HepG2 (cell line): ENCODE data around the gene CFAP99. TPM values are rescaled to one million over a fixed set of nuclear protein-coding genes. Genes with fewer than 3 reads are reported as not detected.

Experiments
- ATAC-seq: fragments of 200-7000 bp; cut with Tn5 transposase; 3 replicates; pipeline ENCODE4 v1.9.1; 2020; ENCODE audit warnings: mild to moderate bottlenecking, moderate library complexity
- BruUV-seq: library from RNA; stranded (reverse); fragments of 400-500 nt; replicated peaks from 2 replicates; lab custom pipeline; 2021; lab: Mats Ljungman, UMichigan
- CTCF ChIA-PET: fragments of 300-600 bp; formaldehyde crosslinking; extraction: SDS; loops from one replicate; lab custom pipeline; 2021; ENCODE audit warnings: low total read pairs, inconsistent platforms, low intra/inter-chr PET ratio; lab: Yijun Ruan, JAX
- POLR2A ChIA-PET: fragments of 350-600 bp; sonication (Branson Sonifier 250); formaldehyde crosslinking; loops from one replicate; lab custom pipeline; 2020; ENCODE audit warnings: antibody characterized with exemption, inconsistent platforms; lab: Yijun Ruan, JAX
- DNase-seq: peaks from one replicate; pipeline ENCODE4 v3.0.0-alpha.2; 2015; ENCODE audit warnings: low spot score
- FAIRE-seq: peaks from 3 replicates; lab custom pipeline; 2011; peaks lifted over from hg19 to GRCh38; lab: Jason Lieb, UNC
- H2AFZ ChIP-seq: one replicate; pipeline ENCODE4 v1.6.1; 2011; ENCODE audit warnings: low read length, inconsistent platforms
- H3K27ac ChIP-seq: fragments of 300-600 bp; 3 replicates; pipeline ENCODE4 v1.8.0; 2011; ENCODE audit warnings: mixed run types, mild to moderate bottlenecking, mixed read lengths, low read length, inconsistent platforms; ENCODE audit not compliant: insufficient read depth; ENCODE audit errors: extremely low read length
- H3K27me3 ChIP-seq, 2 experiments: fragments of 200-600 bp in 1 of 2; 2 replicates in 1 of 2; 3 replicates in 1 of 2; pipeline versions ENCODE4 v1.6.0 to v1.8.0; 2011; ENCODE audit warnings: low read length in 2 of 2, mild to moderate bottlenecking in 2 of 2, moderate library complexity in 2 of 2, inconsistent platforms in 1 of 2; ENCODE audit not compliant: insufficient read depth in 2 of 2, control insufficient read depth in 1 of 2
- H3K36me3 ChIP-seq, 2 experiments: fragments of 200-600 bp in 1 of 2; replicated peaks in 1 of 2; 2 replicates in 1 of 2; 3 replicates in 1 of 2; pipeline versions ENCODE4 v1.5.1 to v1.8.0; 2011; ENCODE audit warnings: low read length in 2 of 2, inconsistent platforms in 1 of 2; ENCODE audit not compliant: insufficient read depth in 2 of 2, control insufficient read depth in 1 of 2
- H3K4me1 ChIP-seq: 2 replicates; pipeline ENCODE4 v1.5.1; 2012; ENCODE audit warnings: low read length, inconsistent platforms; ENCODE audit not compliant: insufficient read depth
- H3K4me2 ChIP-seq: 2 replicates; pipeline ENCODE4 v1.6.0; 2011; ENCODE audit warnings: low read depth, low read length, inconsistent platforms
- H3K4me3 ChIP-seq, 3 experiments: fragments of 200-600 bp in 1 of 3; sonication (generic), shearing (Covaris generic) in 1 of 3; replicated peaks in 1 of 3; 2 replicates each; pipeline ENCODE4 v1.5.1; 2011 to 2016; ENCODE audit warnings: low read length in 3 of 3, inconsistent platforms in 2 of 3, low read depth in 2 of 3, mild to moderate bottlenecking in 2 of 3, control low read depth in 1 of 3, mixed read lengths in 1 of 3; ENCODE audit not compliant: insufficient read depth in 1 of 3
- H3K79me2 ChIP-seq: one replicate; pipeline ENCODE4 v1.6.1; 2011; ENCODE audit warnings: low read length, inconsistent platforms; ENCODE audit not compliant: insufficient read depth
- H3K9ac ChIP-seq: 2 replicates; pipeline ENCODE4 v1.6.0; 2011; ENCODE audit warnings: mild to moderate bottlenecking, low read depth, low read length, inconsistent platforms; ENCODE audit not compliant: insufficient read depth
- H3K9me3 ChIP-seq: 2 replicates; pipeline ENCODE4 v1.5.1; 2012; ENCODE audit warnings: mild to moderate bottlenecking, low read length
- H4K20me1 ChIP-seq: 2 replicates; pipeline ENCODE4 v1.6.0; 2011; ENCODE audit warnings: inconsistent platforms, mild to moderate bottlenecking, low read length, moderate library complexity; ENCODE audit not compliant: insufficient read depth
- MED13 ChIP-seq: sonication (generic); formaldehyde crosslinking; IDR thresholded peaks from 2 replicates; pipeline ENCODE4 v1.5.0; 2020; ENCODE audit warnings: missing genetic modification reagents
- ZNF687 ChIP-seq: sonication (generic); formaldehyde crosslinking; IDR thresholded peaks from 2 replicates; pipeline ENCODE4 v1.5.1; 2020; ENCODE audit warnings: mild to moderate bottlenecking, missing genetic modification reagents, moderate library complexity
- WGBS: methylation state at CpG from one replicate; pipeline ENCODE4 v1.1.6; 2017; ENCODE audit warnings: low lambda C conversion rate; 5-methylcytosine and 5-hydroxymethylcytosine counted together
- in situ Hi-C: cut with HindIII; loops from 2 replicates; pipeline ENCODE4 v1.10.0; 2017; ENCODE audit warnings: low pct_unique_long_range_greater_than_20kb; ENCODE audit not compliant: extremely low pct_ligation_motif_present
- intact Hi-C: fragments of 100-400 bp; cut with micrococcal nuclease; formaldehyde crosslinking; loops from one replicate; pipeline ENCODE4 v1.10.0; 2022; ENCODE audit not compliant: unreplicated experiment
- polyA plus RNA-seq, 8 experiments: library from polyadenylated mRNA; depleted of rRNA in 3 of 8; stranded (reverse) in 7 of 8; unstranded in 1 of 8; fragments of >200 nt; fragmentation: Illumina TruSeq in 4 of 8; extraction: Trizol in 4 of 8; gene quantifications; 2 replicates each; pipeline versions ENCODE4 v1.2.1 to v1.2.3, GENCODE V29; 2011 to 2016; ENCODE audit warnings: low read depth in 4 of 8, missing spikeins in 1 of 8, mixed read lengths in 1 of 8; ENCODE audit not compliant: insufficient read depth in 1 of 8
- total RNA-seq, 5 experiments: library from RNA; depleted of rRNA; stranded (reverse); fragments of >200 nt; fragmentation: Illumina TruSeq; extraction: Trizol; gene quantifications; 2 replicates each; pipeline ENCODE4 v1.2.3, GENCODE V29; 2016; ENCODE audit warnings: low read depth in 1 of 5

Gene CFAP99
- total and polyA plus RNA-seq, 2 of the 13 experiments (the other 11 are each of a cell fraction or from before 2014, with no cell fraction given) = not detected

- CTCF ChIA-PET = no interaction called here
- POLR2A ChIA-PET = no interaction called here
Observed at GRCh38 chr4:2433609-2434350, 15.0 kb downstream of the CFAP99 start.

More at GRCh38 chr4:2433609-2434350, 15.0 kb downstream of the CFAP99 start:
- H3K9ac ChIP-seq = no peak overlapping the region
- no peak overlapping the region for H3K4me2 ChIP-seq
- no peaks in the 10 kb centered on the region for H4K20me1 ChIP-seq
- intact Hi-C loops (no loop called here), in situ Hi-C loops (no loop called here)
- H3K27me3 ChIP-seq = peaks cover 9 to 53% of the 10 kb centered on the region in 2 experiments; a peak in 4 of 5 replicates
- BruUV-seq = no TSS peak
- 34% methylated on average over 17 of the region's 29 CpGs for WGBS
- 0 out of 6 replicates have a peak overlapping the region, but pooled peaks of 1 of the 3 experiments have one; percentile 4 for H3K4me3 ChIP-seq
- DNase-seq (no peak), FAIRE-seq (no peak), ATAC-seq (no peak)
- H3K36me3 ChIP-seq = no peaks in the 10 kb centered on the region
- H3K79me2 ChIP-seq = no peaks in the 10 kb centered on the region
- TF ChIP-seq ZNF687 (CRISPR knock-in tag) = peak; percentile 18; the same call in 1 of the 2 replicates
- no peak for TF ChIP-seq MED13 (CRISPR knock-in tag)
- H2AFZ ChIP-seq = no peak overlapping the region
- H3K4me1 ChIP-seq = peaks cover 29% of the 10 kb centered on the region
- H3K27ac ChIP-seq = no peak overlapping the region
- H3K9me3 ChIP-seq = no peaks in the 10 kb centered on the region
